GM23338 (cell line): ENCODE results near the gene SNX9. TPM values are rescaled to one million over a fixed set of nuclear protein-coding genes. Genes with fewer than 3 reads are reported as not detected.

Experiments
- ATAC-seq: fragments of 200-7000 bp; cut with Tn5 transposase; 3 replicates; pipeline ENCODE4 v1.9.1; 2020
- DNase-seq: peaks from one replicate; pipeline ENCODE4 v3.0.0-alpha.2; 2015; ENCODE audit warnings: low spot score
- H2AFZ ChIP-seq: fragments of 200-600 bp; sonication (generic); 2 replicates; pipeline ENCODE4 v1.8.0; 2016; ENCODE audit warnings: antibody characterized with exemption, mild to moderate bottlenecking, moderate library complexity
- H3F3A ChIP-seq: fragments of 200-600 bp; sonication (generic); replicated peaks from 2 replicates; pipeline ENCODE4 v1.8.0; 2017; ENCODE audit warnings: antibody characterized with exemption, mixed run types, low read depth
- H3K27ac ChIP-seq: fragments of 200-600 bp; sonication (generic); 2 replicates; pipeline ENCODE4 v1.6.1; 2016; ENCODE audit warnings: low read depth
- H3K27me3 ChIP-seq: fragments of 200-600 bp; sonication (generic); 2 replicates; pipeline ENCODE4 v1.8.0; 2016; ENCODE audit warnings: mild to moderate bottlenecking, mixed run types, moderate library complexity; ENCODE audit not compliant: insufficient read depth
- H3K36me3 ChIP-seq: fragments of 200-600 bp; sonication (generic); 2 replicates; pipeline ENCODE4 v1.8.0; 2016; ENCODE audit warnings: mild to moderate bottlenecking; ENCODE audit not compliant: insufficient read depth
- H3K4me1 ChIP-seq: fragments of 200-600 bp; sonication (generic); 2 replicates; pipeline ENCODE4 v1.8.0; 2016; ENCODE audit warnings: mild to moderate bottlenecking, moderate library complexity; ENCODE audit not compliant: insufficient read depth
- H3K4me2 ChIP-seq: fragments of 200-600 bp; sonication (generic); 2 replicates; pipeline ENCODE4 v1.7.1; 2017; ENCODE audit warnings: mixed run types
- H3K4me3 ChIP-seq: fragments of 200-600 bp; sonication (generic); 2 replicates; pipeline ENCODE4 v1.6.1; 2016; ENCODE audit warnings: mixed run types
- H3K79me2 ChIP-seq: fragments of 200-600 bp; sonication (generic); replicated peaks from 2 replicates; pipeline ENCODE4 v1.8.0; 2017; ENCODE audit warnings: mild to moderate bottlenecking; ENCODE audit not compliant: insufficient read depth
- H3K9me2 ChIP-seq: fragments of 200-600 bp; sonication (generic); 2 replicates; pipeline ENCODE4 v1.8.0; 2017; ENCODE audit not compliant: insufficient read depth
- H4K20me1 ChIP-seq: fragments of 200-600 bp; sonication (generic); replicated peaks from 2 replicates; pipeline ENCODE4 v1.8.0; 2017; ENCODE audit warnings: mild to moderate bottlenecking; ENCODE audit not compliant: insufficient read depth
- H3K27ac Mint-ChIP-seq: 2 replicates; pipeline ENCODE4 v1.8.0; 2020; ENCODE audit warnings: inconsistent platforms, mild to moderate bottlenecking, moderate library complexity, mixed read lengths
- H3K27me3 Mint-ChIP-seq: 3 replicates; pipeline ENCODE4 v1.8.0; 2022; ENCODE audit warnings: low read depth, mild to moderate bottlenecking, moderate library complexity, mixed read lengths, inconsistent platforms; ENCODE audit not compliant: insufficient read depth, poor library complexity
- H3K36me3 Mint-ChIP-seq: 3 replicates; pipeline ENCODE4 v1.8.0; 2021; ENCODE audit warnings: low read depth, mild to moderate bottlenecking, inconsistent platforms, moderate library complexity, mixed read lengths
- H3K4me1 Mint-ChIP-seq: 3 replicates; pipeline ENCODE4 v1.8.0; 2020; ENCODE audit warnings: mild to moderate bottlenecking, inconsistent platforms, mixed read lengths
- H3K4me3 Mint-ChIP-seq: 3 replicates; pipeline ENCODE4 v1.8.0; 2021; ENCODE audit warnings: moderate library complexity, mild to moderate bottlenecking, inconsistent platforms, mixed read lengths
- H3K9me3 Mint-ChIP-seq: 3 replicates; pipeline ENCODE4 v1.8.0; 2020; ENCODE audit warnings: moderate library complexity, mild to moderate bottlenecking, inconsistent platforms, mixed read lengths
- CREB1 ChIP-seq: fragments of 250-450 bp; sonication (Bioruptor Pico); IDR thresholded peaks from 2 replicates; pipeline ENCODE4 v1.5.0; 2020; ENCODE audit warnings: low read depth, mild to moderate bottlenecking, moderate library complexity
- CTCF ChIP-seq, 2 experiments: fragments of 200-600 bp in 1 of 2; sonication (generic) in 1 of 2; conservative IDR thresholded peaks; 2 replicates each; pipeline versions ENCODE4 v1.5.1 to v1.6.1; 2016 to 2017; ENCODE audit warnings: antibody characterized with exemption in 2 of 2, low read depth in 2 of 2, mild to moderate bottlenecking in 2 of 2, moderate library complexity in 1 of 2
- EZH2 ChIP-seq: fragments of 200-600 bp; sonication (generic); IDR thresholded peaks from one replicate; pipeline ENCODE4 v1.8.0; 2017; ENCODE audit warnings: antibody characterized with exemption, mild to moderate bottlenecking, low read depth; ENCODE audit not compliant: unreplicated experiment
- EZH2phosphoT487 ChIP-seq: fragments of 200-600 bp; sonication (generic); IDR thresholded peaks from one replicate; pipeline ENCODE4 v1.8.1; 2018; ENCODE audit warnings: antibody characterized with exemption; ENCODE audit not compliant: unreplicated experiment
- JUNB ChIP-seq: IDR thresholded peaks from one replicate; pipeline ENCODE4 v1.6.1; 2016; ENCODE audit warnings: antibody characterized with exemption; ENCODE audit not compliant: unreplicated experiment
- NANOG ChIP-seq: IDR thresholded peaks from 2 replicates; pipeline ENCODE4 v1.6.1; 2016; ENCODE audit warnings: antibody characterized with exemption, borderline replicate concordance
- POLR2AphosphoS5 ChIP-seq: IDR thresholded peaks from 2 replicates; pipeline ENCODE4 v1.6.1; 2016; ENCODE audit warnings: antibody characterized with exemption, low read depth
- STAT1 ChIP-seq: IDR thresholded peaks from one replicate; pipeline ENCODE4 v1.6.1; 2016; ENCODE audit warnings: antibody characterized with exemption; ENCODE audit not compliant: unreplicated experiment
- ZNF114 ChIP-seq: fragments of 250-450 bp; sonication (Bioruptor Pico); IDR thresholded peaks from 2 replicates; pipeline ENCODE4 v1.5.0; 2020; ENCODE audit warnings: mild to moderate bottlenecking, moderate library complexity
- ZNF331 ChIP-seq: fragments of 250-450 bp; sonication (Bioruptor Pico); IDR thresholded peaks from 2 replicates; pipeline ENCODE4 v1.5.0; 2020; ENCODE audit warnings: low read depth, mild to moderate bottlenecking, moderate library complexity
- polyA plus RNA-seq: library from polyadenylated mRNA; unstranded; fragments of >200 nt; fragmentation: Nextera tagmentation; extraction: Ambion mirVana; gene quantifications from 2 replicates; pipeline ENCODE4 v1.2.1, GENCODE V29; 2016
- total RNA-seq: library from RNA; depleted of rRNA; stranded (reverse); fragments of >200 nt; shearing (Covaris generic); gene quantifications from 2 replicates; pipeline ENCODE4 v1.2.3, GENCODE V29; 2014
- TF ChIP-seq, protein P1 (sequence below): IDR thresholded peaks from one replicate; pipeline ENCODE4 v1.6.1; 2018; ENCODE audit warnings: antibody characterized with exemption; ENCODE audit not compliant: unreplicated experiment
- TF ChIP-seq, protein P2 (sequence below): IDR thresholded peaks from 2 replicates; pipeline ENCODE4 v1.6.1; 2016; ENCODE audit warnings: antibody characterized with exemption
- TF ChIP-seq, protein P3 (sequence below): fragments of 250-450 bp; sonication (Bioruptor Pico); IDR thresholded peaks from 2 replicates; pipeline ENCODE4 v1.5.0; 2020; ENCODE audit warnings: mild to moderate bottlenecking, moderate library complexity

The SNX9 gene
- total and polyA plus RNA-seq, 2 experiments from 2014 or later, result 18.4 to 23.3 TPM

- no peaks in the 10 kb centered on the region for H4K20me1 ChIP-seq
- H3K4me3 ChIP-seq, result no peak overlapping the region
- no peaks in the 10 kb centered on the region for H3K9me3 Mint-ChIP-seq
- peaks cover 3% of the 10 kb centered on the region; the same call in 1 of the 2 replicates for H3K9me2 ChIP-seq
- no peak overlapping the region for H2AFZ ChIP-seq
- peaks cover 4% of the 10 kb centered on the region for H3K27me3 Mint-ChIP-seq
- H3K4me2 ChIP-seq, result no peak overlapping the region
- H3K27ac ChIP-seq, result no peak overlapping the region
- no peaks in the 10 kb centered on the region; the same call in 1 of the 2 replicates for H3K79me2 ChIP-seq
- peaks cover 9% of the 10 kb centered on the region for H3K36me3 ChIP-seq
- DNase-seq, result no peak
- peaks cover 41% of the 10 kb centered on the region for H3K36me3 Mint-ChIP-seq
- no peak overlapping the region for H3K27ac Mint-ChIP-seq
- H3K4me3 Mint-ChIP-seq, result no peak overlapping the region
- no peaks in the 10 kb centered on the region for H3K27me3 ChIP-seq
- TF ChIP-seq, protein P1, sequence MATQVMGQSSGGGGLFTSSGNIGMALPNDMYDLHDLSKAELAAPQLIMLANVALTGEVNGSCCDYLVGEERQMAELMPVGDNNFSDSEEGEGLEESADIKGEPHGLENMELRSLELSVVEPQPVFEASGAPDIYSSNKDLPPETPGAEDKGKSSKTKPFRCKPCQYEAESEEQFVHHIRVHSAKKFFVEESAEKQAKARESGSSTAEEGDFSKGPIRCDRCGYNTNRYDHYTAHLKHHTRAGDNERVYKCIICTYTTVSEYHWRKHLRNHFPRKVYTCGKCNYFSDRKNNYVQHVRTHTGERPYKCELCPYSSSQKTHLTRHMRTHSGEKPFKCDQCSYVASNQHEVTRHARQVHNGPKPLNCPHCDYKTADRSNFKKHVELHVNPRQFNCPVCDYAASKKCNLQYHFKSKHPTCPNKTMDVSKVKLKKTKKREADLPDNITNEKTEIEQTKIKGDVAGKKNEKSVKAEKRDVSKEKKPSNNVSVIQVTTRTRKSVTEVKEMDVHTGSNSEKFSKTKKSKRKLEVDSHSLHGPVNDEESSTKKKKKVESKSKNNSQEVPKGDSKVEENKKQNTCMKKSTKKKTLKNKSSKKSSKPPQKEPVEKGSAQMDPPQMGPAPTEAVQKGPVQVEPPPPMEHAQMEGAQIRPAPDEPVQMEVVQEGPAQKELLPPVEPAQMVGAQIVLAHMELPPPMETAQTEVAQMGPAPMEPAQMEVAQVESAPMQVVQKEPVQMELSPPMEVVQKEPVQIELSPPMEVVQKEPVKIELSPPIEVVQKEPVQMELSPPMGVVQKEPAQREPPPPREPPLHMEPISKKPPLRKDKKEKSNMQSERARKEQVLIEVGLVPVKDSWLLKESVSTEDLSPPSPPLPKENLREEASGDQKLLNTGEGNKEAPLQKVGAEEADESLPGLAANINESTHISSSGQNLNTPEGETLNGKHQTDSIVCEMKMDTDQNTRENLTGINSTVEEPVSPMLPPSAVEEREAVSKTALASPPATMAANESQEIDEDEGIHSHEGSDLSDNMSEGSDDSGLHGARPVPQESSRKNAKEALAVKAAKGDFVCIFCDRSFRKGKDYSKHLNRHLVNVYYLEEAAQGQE, result no peak
- no peak for TF ChIP-seq NANOG
- no peak for TF ChIP-seq EZH2
- TF ChIP-seq, protein P2, sequence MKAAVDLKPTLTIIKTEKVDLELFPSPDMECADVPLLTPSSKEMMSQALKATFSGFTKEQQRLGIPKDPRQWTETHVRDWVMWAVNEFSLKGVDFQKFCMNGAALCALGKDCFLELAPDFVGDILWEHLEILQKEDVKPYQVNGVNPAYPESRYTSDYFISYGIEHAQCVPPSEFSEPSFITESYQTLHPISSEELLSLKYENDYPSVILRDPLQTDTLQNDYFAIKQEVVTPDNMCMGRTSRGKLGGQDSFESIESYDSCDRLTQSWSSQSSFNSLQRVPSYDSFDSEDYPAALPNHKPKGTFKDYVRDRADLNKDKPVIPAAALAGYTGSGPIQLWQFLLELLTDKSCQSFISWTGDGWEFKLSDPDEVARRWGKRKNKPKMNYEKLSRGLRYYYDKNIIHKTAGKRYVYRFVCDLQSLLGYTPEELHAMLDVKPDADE, result no peak
- TF ChIP-seq ZNF331 (CRISPR knock-in tag), result no peak
- TF ChIP-seq, protein P3, sequence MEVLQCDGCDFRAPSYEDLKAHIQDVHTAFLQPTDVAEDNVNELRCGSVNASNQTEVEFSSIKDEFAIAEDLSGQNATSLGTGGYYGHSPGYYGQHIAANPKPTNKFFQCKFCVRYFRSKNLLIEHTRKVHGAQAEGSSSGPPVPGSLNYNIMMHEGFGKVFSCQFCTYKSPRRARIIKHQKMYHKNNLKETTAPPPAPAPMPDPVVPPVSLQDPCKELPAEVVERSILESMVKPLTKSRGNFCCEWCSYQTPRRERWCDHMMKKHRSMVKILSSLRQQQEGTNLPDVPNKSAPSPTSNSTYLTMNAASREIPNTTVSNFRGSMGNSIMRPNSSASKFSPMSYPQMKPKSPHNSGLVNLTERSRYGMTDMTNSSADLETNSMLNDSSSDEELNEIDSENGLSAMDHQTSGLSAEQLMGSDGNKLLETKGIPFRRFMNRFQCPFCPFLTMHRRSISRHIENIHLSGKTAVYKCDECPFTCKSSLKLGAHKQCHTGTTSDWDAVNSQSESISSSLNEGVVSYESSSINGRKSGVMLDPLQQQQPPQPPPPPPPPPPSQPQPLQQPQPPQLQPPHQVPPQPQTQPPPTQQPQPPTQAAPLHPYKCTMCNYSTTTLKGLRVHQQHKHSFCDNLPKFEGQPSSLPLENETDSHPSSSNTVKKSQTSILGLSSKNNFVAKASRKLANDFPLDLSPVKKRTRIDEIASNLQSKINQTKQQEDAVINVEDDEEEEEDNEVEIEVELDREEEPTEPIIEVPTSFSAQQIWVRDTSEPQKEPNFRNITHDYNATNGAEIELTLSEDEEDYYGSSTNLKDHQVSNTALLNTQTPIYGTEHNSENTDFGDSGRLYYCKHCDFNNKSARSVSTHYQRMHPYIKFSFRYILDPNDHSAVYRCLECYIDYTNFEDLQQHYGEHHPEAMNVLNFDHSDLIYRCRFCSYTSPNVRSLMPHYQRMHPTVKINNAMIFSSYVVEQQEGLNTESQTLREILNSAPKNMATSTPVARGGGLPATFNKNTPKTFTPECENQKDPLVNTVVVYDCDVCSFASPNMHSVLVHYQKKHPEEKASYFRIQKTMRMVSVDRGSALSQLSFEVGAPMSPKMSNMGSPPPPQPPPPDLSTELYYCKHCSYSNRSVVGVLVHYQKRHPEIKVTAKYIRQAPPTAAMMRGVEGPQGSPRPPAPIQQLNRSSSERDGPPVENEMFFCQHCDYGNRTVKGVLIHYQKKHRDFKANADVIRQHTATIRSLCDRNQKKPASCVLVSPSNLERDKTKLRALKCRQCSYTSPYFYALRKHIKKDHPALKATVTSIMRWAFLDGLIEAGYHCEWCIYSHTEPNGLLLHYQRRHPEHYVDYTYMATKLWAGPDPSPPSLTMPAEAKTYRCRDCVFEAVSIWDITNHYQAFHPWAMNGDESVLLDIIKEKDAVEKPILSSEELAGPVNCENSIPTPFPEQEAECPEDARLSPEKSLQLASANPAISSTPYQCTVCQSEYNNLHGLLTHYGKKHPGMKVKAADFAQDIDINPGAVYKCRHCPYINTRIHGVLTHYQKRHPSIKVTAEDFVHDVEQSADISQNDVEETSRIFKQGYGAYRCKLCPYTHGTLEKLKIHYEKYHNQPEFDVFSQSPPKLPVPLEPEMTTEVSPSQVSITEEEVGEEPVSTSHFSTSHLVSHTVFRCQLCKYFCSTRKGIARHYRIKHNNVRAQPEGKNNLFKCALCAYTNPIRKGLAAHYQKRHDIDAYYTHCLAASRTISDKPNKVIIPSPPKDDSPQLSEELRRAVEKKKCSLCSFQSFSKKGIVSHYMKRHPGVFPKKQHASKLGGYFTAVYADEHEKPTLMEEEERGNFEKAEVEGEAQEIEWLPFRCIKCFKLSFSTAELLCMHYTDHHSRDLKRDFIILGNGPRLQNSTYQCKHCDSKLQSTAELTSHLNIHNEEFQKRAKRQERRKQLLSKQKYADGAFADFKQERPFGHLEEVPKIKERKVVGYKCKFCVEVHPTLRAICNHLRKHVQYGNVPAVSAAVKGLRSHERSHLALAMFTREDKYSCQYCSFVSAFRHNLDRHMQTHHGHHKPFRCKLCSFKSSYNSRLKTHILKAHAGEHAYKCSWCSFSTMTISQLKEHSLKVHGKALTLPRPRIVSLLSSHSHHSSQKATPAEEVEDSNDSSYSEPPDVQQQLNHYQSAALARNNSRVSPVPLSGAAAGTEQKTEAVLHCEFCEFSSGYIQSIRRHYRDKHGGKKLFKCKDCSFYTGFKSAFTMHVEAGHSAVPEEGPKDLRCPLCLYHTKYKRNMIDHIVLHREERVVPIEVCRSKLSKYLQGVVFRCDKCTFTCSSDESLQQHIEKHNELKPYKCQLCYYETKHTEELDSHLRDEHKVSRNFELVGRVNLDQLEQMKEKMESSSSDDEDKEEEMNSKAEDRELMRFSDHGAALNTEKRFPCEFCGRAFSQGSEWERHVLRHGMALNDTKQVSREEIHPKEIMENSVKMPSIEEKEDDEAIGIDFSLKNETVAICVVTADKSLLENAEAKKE, result no peak
- no peak for TF ChIP-seq CREB1 (CRISPR knock-in tag)
- TF ChIP-seq CTCF (conservative IDR thresholded peaks at IDR 0.05; ENCODE audit: low read depth in 2 of 2), result no peak
- TF ChIP-seq EZH2phosphoT487, result no peak
- TF ChIP-seq JUNB, result no peak
- TF ChIP-seq ZNF114 (CRISPR knock-in tag), result no peak
- TF ChIP-seq STAT1, result no peak
- no peak for TF ChIP-seq POLR2AphosphoS5
- no peak for ATAC-seq
- H3F3A ChIP-seq, result no peaks in the 10 kb centered on the region
- H3K4me1 Mint-ChIP-seq, result peaks cover 4% of the 10 kb centered on the region
- H3K4me1 ChIP-seq, result peaks cover 7% of the 10 kb centered on the region
Measured at GRCh38 chr6:157885211-157885788, 62.3 kb downstream of the SNX9 start.
